Breast epithelium (tissue), 4 donors: ENCODE data around the gene HPDL. TPM values are rescaled to one million over a fixed set of nuclear protein-coding genes. Genes with fewer than 3 reads are reported as not detected.

ENCODE experiments used
- DNase-seq, 2 donors: peaks; one replicate each; pipeline ENCODE4 v3.0.0-alpha.2; 2019; ENCODE audit warnings: low spot score in 2 of 2
- H3K27ac ChIP-seq, 2 donors: fragments of 200-600 bp; sonication (generic) in 1 of 2; one replicate each; pipeline ENCODE4 v1.5.1; 2016 to 2019; ENCODE audit warnings: mild to moderate bottlenecking in 1 of 2
- H3K27me3 ChIP-seq, 2 donors: fragments of 200-600 bp; sonication (generic) in 1 of 2; one replicate each; pipeline versions ENCODE4 v1.5.1 to v1.6.0; 2017 to 2019; ENCODE audit warnings: control low read depth in 1 of 2, mild to moderate bottlenecking in 1 of 2
- H3K36me3 ChIP-seq: fragments of 200-600 bp; one replicate; pipeline ENCODE4 v1.5.1; 2019
- H3K4me1 ChIP-seq, 2 donors: fragments of 200-600 bp; sonication (generic); one replicate each; pipeline ENCODE4 v1.5.1; 2016 to 2019; ENCODE audit warnings: control low read depth in 1 of 2
- H3K4me3 ChIP-seq, 3 donors: fragments of 200-600 bp; sonication (generic); 1 replicate in 2 of 3; 2 replicates in 1 of 3; pipeline ENCODE4 v1.5.1; 2016 to 2019; ENCODE audit warnings: mild to moderate bottlenecking in 3 of 3, moderate library complexity in 2 of 3
- H3K9me3 ChIP-seq, 2 donors: fragments of 200-600 bp; sonication (generic) in 1 of 2; one replicate each; pipeline ENCODE4 v1.5.1; 2016 to 2019; ENCODE audit warnings: control low read depth in 1 of 2
- CTCF ChIP-seq, 3 donors: fragments of 450-650 bp; IDR thresholded peaks; one replicate each; pipeline ENCODE4 v1.5.1; 2016 to 2017; ENCODE audit warnings: antibody characterized with exemption in 3 of 3, mild to moderate bottlenecking in 3 of 3, moderate library complexity in 3 of 3
- POLR2A ChIP-seq: fragments of 450-650 bp; IDR thresholded peaks from one replicate; pipeline ENCODE4 v1.6.1; 2016; ENCODE audit warnings: antibody characterized with exemption, mild to moderate bottlenecking, moderate library complexity
- POLR2AphosphoS5 ChIP-seq, 3 donors: sonication (generic); formaldehyde crosslinking; IDR thresholded peaks; one replicate each; pipeline ENCODE4 v1.6.1; 2017; ENCODE audit warnings: antibody characterized with exemption in 3 of 3
- intact Hi-C: fragments of 100-400 bp; cut with DNase I; formaldehyde crosslinking; loops from one replicate; pipeline ENCODE4 v1.15.1; 2023; ENCODE audit warnings: low total_unique reads
- total RNA-seq, 3 donors: library from RNA; depleted of rRNA; stranded (reverse); fragments of >200 nt; gene quantifications; one replicate each; pipeline ENCODE4 v1.1.0, GENCODE V29; 2016

The HPDL gene
- total RNA-seq, 3 donors from 2014 or later = 0.44 TPM; not detected in 2

- intact Hi-C loops = no loop called here
- no peak for TF ChIP-seq POLR2A
- TF ChIP-seq POLR2AphosphoS5 (IDR thresholded peaks at IDR 0.05) = no peak
- no peak for TF ChIP-seq CTCF (IDR thresholded peaks at IDR 0.05)
Observed at GRCh38 chr1:45337630-45338325, 11.1 kb downstream of the HPDL start.

GRCh38 chr1:45339789-45340558 is 13.3 kb downstream of the HPDL start, which contains the start of the genes MUTYH and TOE1:
Gene MUTYH (minus strand): TSS chr1:45340440. CDS start chr1:45334505, 5,935 bp downstream.
Gene TOE1 (plus strand): TSS chr1:45340170. CDS start chr1:45340253, 83 bp downstream.
- TF ChIP-seq POLR2A = peak; percentile 37
- TF ChIP-seq CTCF (IDR thresholded peaks at IDR 0.05) = no peak
- peak in 2 of 3 donors; percentile 74 to 89 for TF ChIP-seq POLR2AphosphoS5 (IDR thresholded peaks at IDR 0.05)
- DNase-seq = peak; percentile 86 to 88
- Histone ChIP-seq H3K9me3 (no peaks in the 10 kb centered on the region), H3K36me3 (no peaks in the 10 kb centered on the region), H3K4me1 (peaks cover 5 to 15% of the 10 kb centered on the region in 2 donors), H3K27ac (peak within 1 kb of the TSS; percentile 95 to 97), H3K4me3 (peak within 1 kb of the TSS; percentile 77 to 82 (median 81)), H3K27me3 (no peaks in the 10 kb centered on the region)
- intact Hi-C loops = no loop called here

More at GRCh38 chr1:45337630-45338325, 11.1 kb downstream of the HPDL start:
- Histone ChIP-seq H3K36me3 (no peaks in the 10 kb centered on the region), H3K27me3 (no peaks in the 10 kb centered on the region), H3K4me1 (peaks cover 5 to 15% of the 10 kb centered on the region in 2 donors), H3K27ac (no peak overlapping the region), H3K4me3 (no peak overlapping the region), H3K9me3 (no peaks in the 10 kb centered on the region)
- no peak for DNase-seq

GRCh38 chr1:45340816-45341466 is 14.2 kb downstream of the HPDL start:
- DNase-seq = no peak
- peaks cover 5 to 15% of the 10 kb centered on the region in 2 donors for H3K4me1 ChIP-seq
- H3K27ac ChIP-seq = peak overlapping the region; percentile 95 to 97
- H3K4me3 ChIP-seq = peak overlapping the region; percentile 77 to 82 (median 81)
- H3K36me3 ChIP-seq = no peaks in the 10 kb centered on the region
- H3K27me3 ChIP-seq = no peaks in the 10 kb centered on the region
- TF ChIP-seq POLR2A = no peak
- TF ChIP-seq POLR2AphosphoS5 (IDR thresholded peaks at IDR 0.05) = no peak
- TF ChIP-seq CTCF (IDR thresholded peaks at IDR 0.05) = no peak
- no peaks in the 10 kb centered on the region for H3K9me3 ChIP-seq
- intact Hi-C loops = no loop called here

DNA sequence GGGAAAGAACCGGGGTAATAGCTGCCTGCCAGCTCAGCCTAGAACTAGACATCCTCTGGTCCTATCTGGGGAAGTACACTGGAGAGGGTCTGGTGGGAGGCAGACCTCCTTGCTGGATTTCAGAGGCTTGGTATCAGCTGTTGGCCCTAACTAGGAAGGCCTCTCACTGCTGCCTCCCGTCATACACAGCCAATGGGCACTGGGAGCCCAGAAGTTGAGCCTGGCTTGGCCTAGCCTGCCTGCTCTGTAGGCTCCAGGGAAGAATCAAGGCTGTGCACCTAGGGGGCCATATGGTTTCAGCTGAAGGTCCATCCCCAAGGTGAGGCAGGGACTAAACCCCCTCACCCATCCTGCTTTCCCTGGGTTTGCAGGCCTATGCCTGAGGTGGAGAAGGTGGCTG is 17.8 kb downstream of the HPDL start:
- no peaks in the 10 kb centered on the region for H3K9me3 ChIP-seq
- DNase-seq = no peak
- TF ChIP-seq POLR2AphosphoS5 (IDR thresholded peaks at IDR 0.05) (no peak), CTCF (IDR thresholded peaks at IDR 0.05) (no peak), POLR2A (no peak)
- no peaks in the 10 kb centered on the region for H3K36me3 ChIP-seq
- no peaks in the 10 kb centered on the region for H3K27me3 ChIP-seq
- H3K27ac ChIP-seq = no peak overlapping the region
- H3K4me3 ChIP-seq = no peak overlapping the region
- intact Hi-C loops = no loop called here
- peaks cover 5 to 15% of the 10 kb centered on the region in 2 donors for H3K4me1 ChIP-seq
